Pulmonary artery endothelial cell (primary cell): ENCODE measurements around the gene WDR43. TPM values are rescaled to one million over a fixed set of nuclear protein-coding genes. Genes with fewer than 3 reads are reported as not detected.

Source experiments
- DNase-seq: peaks from one replicate; pipeline ENCODE4 v3.0.0-alpha.2; 2011; ENCODE audit warnings: low read depth, low spot score
- total RNA-seq: library from RNA; depleted of rRNA; stranded (reverse); fragments of >200 nt; gene quantifications from 2 replicates; pipeline ENCODE4 v1.2.3, GENCODE V29; 2014

The WDR43 gene
- total RNA-seq, 1 donor from 2014 or later: 105 TPM

- no peak for DNase-seq
These were observed 97.0 kb downstream of the WDR43 start for GRCh38 chr2:28991460-28991859.

DNA sequence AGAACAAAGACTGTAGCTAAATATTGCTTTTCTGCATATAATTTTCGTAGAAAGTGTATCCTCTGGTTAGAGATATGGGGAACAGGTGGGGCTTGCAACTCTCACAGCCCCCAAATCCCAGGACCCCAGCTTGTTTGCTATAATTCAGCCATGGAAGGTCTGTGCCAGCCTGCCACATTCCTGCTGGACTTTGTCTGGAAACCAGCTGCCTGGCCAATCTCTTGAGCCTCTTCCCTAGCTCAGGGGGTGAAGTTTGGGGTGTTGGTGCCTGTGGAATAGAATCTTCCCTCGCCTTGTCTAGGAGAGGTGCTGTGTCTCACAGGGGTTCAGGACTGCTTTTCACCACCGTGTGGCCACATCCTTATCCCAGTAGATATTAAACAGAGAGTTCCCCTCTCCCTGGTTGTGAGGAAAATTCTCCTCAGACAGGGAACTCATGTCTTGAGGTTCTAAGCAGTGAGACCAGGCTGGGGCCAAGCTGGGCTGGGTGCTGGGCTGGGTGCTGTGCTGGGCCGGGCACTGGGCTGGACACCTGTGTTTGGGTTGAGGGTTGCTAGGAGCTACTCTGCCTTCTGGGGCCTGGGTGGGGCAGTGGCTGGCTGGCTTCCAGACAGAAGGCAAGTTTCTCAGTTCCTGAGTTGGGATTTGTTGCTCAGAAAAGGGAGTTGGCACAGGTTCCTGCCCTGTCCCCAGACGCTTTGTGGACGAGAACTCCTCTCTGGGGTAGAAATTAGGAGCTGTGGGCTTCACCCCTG, 98.9 kb downstream of the WDR43 start:
- DNase-seq: no peak

- no peak for DNase-seq
These were observed 99.6 kb downstream of the WDR43 start for GRCh38 chr2:28994074-28994473.

- DNase-seq: no peak
These were observed 100.2 kb downstream of the WDR43 start for GRCh38 chr2:28994679-28995078.

DNA sequence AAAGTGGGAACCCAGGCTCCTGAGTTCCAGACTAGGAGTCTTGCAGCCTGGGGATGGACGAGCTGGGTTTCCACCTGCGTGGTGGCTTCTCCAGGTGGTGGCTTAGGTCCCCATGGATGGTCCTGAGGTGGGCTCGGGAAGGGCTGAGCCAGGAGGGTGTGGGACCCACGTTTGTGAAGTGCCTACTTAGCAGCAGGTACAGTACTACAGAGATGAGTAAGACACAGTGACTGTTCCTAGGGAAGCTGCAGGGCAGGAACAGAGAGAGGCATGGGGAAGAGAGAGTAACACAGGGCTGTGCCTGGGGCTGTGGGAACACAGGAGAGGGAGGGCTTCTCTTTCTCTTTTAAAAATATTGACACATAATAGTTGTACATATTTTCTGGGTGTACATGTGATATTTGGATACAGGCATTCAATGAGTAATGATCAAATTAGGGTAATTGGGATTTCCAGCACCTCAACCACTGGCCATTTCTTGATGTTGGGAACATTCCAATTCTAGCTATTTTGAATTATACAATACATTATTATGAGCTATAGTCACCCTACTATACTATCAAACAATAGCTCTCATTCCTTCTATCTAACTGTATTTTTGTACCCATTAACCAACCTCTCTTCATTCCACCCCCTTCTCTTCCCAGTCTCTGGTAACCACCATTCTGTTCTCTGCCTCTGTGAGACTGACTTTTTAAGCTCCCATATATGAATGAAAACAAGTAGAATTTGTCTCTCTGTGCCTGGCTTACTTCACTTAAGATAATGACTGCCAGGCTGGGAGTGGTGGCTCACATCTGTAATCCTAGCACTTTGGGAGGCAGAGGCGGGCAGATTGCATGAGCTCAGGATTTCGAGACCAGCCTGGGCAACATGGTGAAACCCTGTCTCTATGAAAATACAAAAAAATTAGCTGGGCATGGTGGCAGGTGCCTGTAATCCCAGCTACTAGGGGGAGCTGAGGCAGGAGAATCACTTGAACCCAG, 101.6 kb downstream of the WDR43 start:
- DNase-seq: no peak

DNA sequence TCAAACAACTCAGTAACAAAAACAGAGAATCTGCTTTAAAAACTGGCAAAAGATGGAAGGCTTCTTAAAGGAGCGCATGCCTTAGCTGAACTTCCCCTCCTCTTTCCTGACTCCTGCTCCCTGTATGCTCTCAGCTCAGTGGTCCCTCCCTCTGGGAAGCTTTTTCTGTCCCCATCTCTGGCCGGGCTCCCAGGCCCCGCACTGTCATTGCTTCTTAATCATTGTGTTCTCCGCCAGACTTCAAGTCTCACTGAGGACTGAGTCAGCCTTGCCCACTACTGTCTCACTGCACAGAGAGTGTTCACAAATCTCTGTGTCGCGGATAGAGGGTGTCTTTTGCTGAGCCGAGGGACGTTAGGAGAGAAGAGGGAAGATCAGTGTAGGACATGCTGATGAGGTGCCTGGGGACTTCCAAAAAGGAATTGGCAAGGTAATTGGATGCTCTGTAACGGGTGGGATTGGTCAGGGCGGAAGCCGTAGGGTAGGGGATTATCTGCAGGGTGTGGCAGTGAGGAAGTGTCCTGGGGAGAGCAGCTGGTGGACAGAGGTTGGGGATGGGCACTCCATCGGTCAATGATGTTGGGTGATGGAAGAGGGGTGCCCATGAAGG, 102.9 kb downstream of the WDR43 start:
- no peak for DNase-seq

Other genes with a start within 250 kb of the WDR43 start
- gene PPP1CB, start 142.8 kb upstream of the WDR43 start, total RNA-seq: 169 and 197 TPM in 2 replicates
- gene SPDYA, start 83.8 kb upstream of the WDR43 start, total RNA-seq: 0.79 and 1.0 TPM in 2 replicates
- gene TRMT61B, start 24.4 kb upstream of the WDR43 start, total RNA-seq: 12.0 and 18.2 TPM in 2 replicates
- 0.14 TPM in 1 of 2 replicates, not detected in the other for gene TOGARAM2, start 86.6 kb downstream of the WDR43 start, total RNA-seq
- gene PCARE, start 179.9 kb downstream of the WDR43 start, total RNA-seq: not detected in 2 replicates
- gene CLIP4, start 220.7 kb downstream of the WDR43 start, total RNA-seq: 28.0 and 35.5 TPM in 2 replicates